WTC11 (cell line): ENCODE results near the gene LANCL2. TPM values are rescaled to one million over a fixed set of nuclear protein-coding genes. Genes with fewer than 3 reads are reported as not detected.
A peak's percentile ranks its signal among the peaks of the same experiment; 100 is the strongest.

ENCODE experiments used
- ATAC-seq: fragments of 200-7000 bp; cut with Tn5 transposase; 2 replicates; pipeline ENCODE4 v1.10.0; 2021; ENCODE audit warnings: mild to moderate bottlenecking, moderate library complexity
- CTCF ChIA-PET: fragments of 300-600 bp; sonication (Branson Sonifier 250); formaldehyde crosslinking; loops from one replicate; lab custom pipeline; 2021; ENCODE audit warnings: antibody characterized with exemption; lab: Charles Lee
- POLR2A ChIA-PET: fragments of 350-600 bp; sonication (Branson Sonifier 250); formaldehyde crosslinking; loops from one replicate; lab custom pipeline; 2021; ENCODE audit warnings: antibody characterized with exemption; lab: Charles Lee
- DNase-seq: peaks from one replicate; pipeline ENCODE4 v3.0.0; 2021; ENCODE audit warnings: low spot score
- H3K27ac Mint-ChIP-seq: 2 replicates; pipeline ENCODE4 v1.8.0; 2021; ENCODE audit warnings: mixed read lengths
- H3K27me3 Mint-ChIP-seq: 2 replicates; pipeline ENCODE4 v1.8.0; 2021; ENCODE audit warnings: low read depth, mild to moderate bottlenecking, moderate library complexity, mixed read lengths
- H3K36me3 Mint-ChIP-seq: 2 replicates; pipeline ENCODE4 v1.8.0; 2021; ENCODE audit warnings: mixed read lengths
- H3K4me1 Mint-ChIP-seq: 2 replicates; pipeline ENCODE4 v1.8.0; 2022; ENCODE audit warnings: mixed read lengths
- H3K4me3 Mint-ChIP-seq: 2 replicates; pipeline ENCODE4 v1.8.0; 2021; ENCODE audit warnings: mild to moderate bottlenecking, moderate library complexity, mixed read lengths
- H3K9me3 Mint-ChIP-seq: 2 replicates; pipeline ENCODE4 v1.8.0; 2021; ENCODE audit warnings: mixed read lengths
- ARID4B ChIP-seq: sonication (generic); formaldehyde crosslinking; IDR thresholded peaks from 2 replicates; pipeline ENCODE4 v1.8.0; 2023; ENCODE audit warnings: missing genetic modification reagents, mild to moderate bottlenecking, borderline replicate concordance
- ATF2 ChIP-seq: sonication (generic); formaldehyde crosslinking; IDR thresholded peaks from 2 replicates; pipeline ENCODE4 v1.8.1; 2022; ENCODE audit warnings: low read depth, missing genetic modification reagents, borderline replicate concordance
- HMGA2 ChIP-seq: fragments of 250-450 bp; sonication (Bioruptor Pico); IDR thresholded peaks from 2 replicates; pipeline ENCODE4 v1.4.0; 2021; ENCODE audit warnings: mild to moderate bottlenecking, moderate library complexity
- HMGXB4 ChIP-seq: sonication (generic); formaldehyde crosslinking; IDR thresholded peaks from 2 replicates; pipeline ENCODE4 v1.8.1; 2023; ENCODE audit warnings: mild to moderate bottlenecking, moderate library complexity, missing genetic modification reagents
- JUN ChIP-seq: sonication (generic); formaldehyde crosslinking; IDR thresholded peaks from 2 replicates; pipeline ENCODE4 v1.8.0; 2023; ENCODE audit warnings: mild to moderate bottlenecking, missing genetic modification reagents
- NR2C2 ChIP-seq: sonication (generic); formaldehyde crosslinking; IDR thresholded peaks from 2 replicates; pipeline ENCODE4 v1.8.0; 2022; ENCODE audit warnings: mild to moderate bottlenecking, missing genetic modification reagents
- PRDM15 ChIP-seq: sonication (generic); formaldehyde crosslinking; IDR thresholded peaks from 2 replicates; pipeline ENCODE4 v1.8.0; 2022; ENCODE audit warnings: missing genetic modification reagents
- SMAD3 ChIP-seq: sonication (generic); formaldehyde crosslinking; IDR thresholded peaks from 2 replicates; pipeline ENCODE4 v1.8.0; 2022; ENCODE audit warnings: missing genetic modification reagents, mild to moderate bottlenecking, borderline replicate concordance
- SP1 ChIP-seq: sonication (generic); formaldehyde crosslinking; conservative IDR thresholded peaks from 2 replicates; pipeline ENCODE4 v1.8.1; 2022; ENCODE audit warnings: missing genetic modification reagents
- TEAD4 ChIP-seq: sonication (generic); formaldehyde crosslinking; IDR thresholded peaks from 2 replicates; pipeline ENCODE4 v1.8.0; 2022; ENCODE audit warnings: mild to moderate bottlenecking, missing genetic modification reagents
- TP53 ChIP-seq: sonication (generic); formaldehyde crosslinking; IDR thresholded peaks from 2 replicates; pipeline ENCODE4 v1.8.1; 2023; ENCODE audit warnings: mild to moderate bottlenecking, missing genetic modification reagents
- USF2 ChIP-seq: sonication (generic); formaldehyde crosslinking; IDR thresholded peaks from 2 replicates; pipeline ENCODE4 v1.8.1; 2023; ENCODE audit warnings: mild to moderate bottlenecking, missing genetic modification reagents, moderate library complexity
- ZNF416 ChIP-seq: fragments of 250-450 bp; sonication (Bioruptor Pico); IDR thresholded peaks from 2 replicates; pipeline ENCODE4 v1.9.0; 2021; ENCODE audit warnings: mild to moderate bottlenecking, inconsistent platforms
- ZNF671 ChIP-seq: fragments of 250-450 bp; sonication (Bioruptor Pico); IDR thresholded peaks from 2 replicates; pipeline ENCODE4 v1.8.0; 2021; ENCODE audit warnings: mild to moderate bottlenecking
- total RNA-seq: library from RNA; stranded (reverse); gene quantifications from 3 replicates; pipeline ENCODE4 v1.2.3, GENCODE V29; 2021
- TF ChIP-seq, protein P1 (sequence below): sonication (generic); formaldehyde crosslinking; IDR thresholded peaks from 2 replicates; pipeline ENCODE4 v1.8.1; 2023; ENCODE audit warnings: mild to moderate bottlenecking, missing genetic modification reagents
- TF ChIP-seq, protein P2 (sequence below): fragments of 250-450 bp; sonication (Bioruptor Pico); IDR thresholded peaks from 2 replicates; pipeline ENCODE4 v1.8.0; 2021; ENCODE audit warnings: mild to moderate bottlenecking
- TF ChIP-seq, protein P3 (sequence below): sonication (generic); formaldehyde crosslinking; IDR thresholded peaks from 2 replicates; pipeline ENCODE4 v1.8.0; 2022; ENCODE audit warnings: mild to moderate bottlenecking, missing genetic modification reagents

LANCL2 gene
- total RNA-seq, 1 experiment from 2014 or later = 13.2 TPM

GRCh38 chr7:55426676-55427075 is 61.5 kb downstream of the LANCL2 start (continued):
- TF ChIP-seq, protein P1, sequence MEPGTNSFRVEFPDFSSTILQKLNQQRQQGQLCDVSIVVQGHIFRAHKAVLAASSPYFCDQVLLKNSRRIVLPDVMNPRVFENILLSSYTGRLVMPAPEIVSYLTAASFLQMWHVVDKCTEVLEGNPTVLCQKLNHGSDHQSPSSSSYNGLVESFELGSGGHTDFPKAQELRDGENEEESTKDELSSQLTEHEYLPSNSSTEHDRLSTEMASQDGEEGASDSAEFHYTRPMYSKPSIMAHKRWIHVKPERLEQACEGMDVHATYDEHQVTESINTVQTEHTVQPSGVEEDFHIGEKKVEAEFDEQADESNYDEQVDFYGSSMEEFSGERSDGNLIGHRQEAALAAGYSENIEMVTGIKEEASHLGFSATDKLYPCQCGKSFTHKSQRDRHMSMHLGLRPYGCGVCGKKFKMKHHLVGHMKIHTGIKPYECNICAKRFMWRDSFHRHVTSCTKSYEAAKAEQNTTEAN (CRISPR knock-in tag) = no peak
- TF ChIP-seq SMAD3 (CRISPR knock-in tag) (no peak), USF2 (CRISPR knock-in tag) (no peak)

GRCh38 chr7:55427342-55427741 is 62.2 kb downstream of the LANCL2 start:
- Mint-ChIP-seq H3K36me3 (peaks cover 10% of the 10 kb centered on the region), H3K9me3 (no peaks in the 10 kb centered on the region), H3K27me3 (no peaks in the 10 kb centered on the region), H3K4me1 (peaks cover 29% of the 10 kb centered on the region), H3K4me3 (no peak overlapping the region), H3K27ac (0 out of 2 replicates have a peak overlapping the region, but pooled peaks have one; percentile 11)
- TF ChIP-seq HMGA2 (CRISPR knock-in tag) = no peak
- TF ChIP-seq, protein P2, sequence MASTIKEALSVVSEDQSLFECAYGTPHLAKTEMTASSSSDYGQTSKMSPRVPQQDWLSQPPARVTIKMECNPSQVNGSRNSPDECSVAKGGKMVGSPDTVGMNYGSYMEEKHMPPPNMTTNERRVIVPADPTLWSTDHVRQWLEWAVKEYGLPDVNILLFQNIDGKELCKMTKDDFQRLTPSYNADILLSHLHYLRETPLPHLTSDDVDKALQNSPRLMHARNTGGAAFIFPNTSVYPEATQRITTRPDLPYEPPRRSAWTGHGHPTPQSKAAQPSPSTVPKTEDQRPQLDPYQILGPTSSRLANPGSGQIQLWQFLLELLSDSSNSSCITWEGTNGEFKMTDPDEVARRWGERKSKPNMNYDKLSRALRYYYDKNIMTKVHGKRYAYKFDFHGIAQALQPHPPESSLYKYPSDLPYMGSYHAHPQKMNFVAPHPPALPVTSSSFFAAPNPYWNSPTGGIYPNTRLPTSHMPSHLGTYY = no peak
- TF ChIP-seq NR2C2 (CRISPR knock-in tag) = no peak
- TF ChIP-seq TEAD4 (CRISPR knock-in tag) = no peak
- DNase-seq = no peak
- ChIA-PET CTCF (interaction anchor here (0.8 to 3.2 kb wide), 3 partner anchors 12 to 147 kb away, joined by 3 to 14 read pairs (median 4); no protein-coding TSS in a partner anchor), POLR2A (interaction anchor here (0.9 kb wide), 1 partner anchor 62 kb away, joined by 3 read pairs; no protein-coding TSS in a partner anchor)
- ATAC-seq = no peak

- POLR2A ChIA-PET = interaction anchor here (0.6 to 0.9 kb wide), 2 partner anchors 52 to 62 kb away, joined by 3 to 4 read pairs; no protein-coding TSS in a partner anchor
- ATAC-seq = no peak
- no peak for TF ChIP-seq SP1 (CRISPR knock-in tag)
- TF ChIP-seq, protein P3, sequence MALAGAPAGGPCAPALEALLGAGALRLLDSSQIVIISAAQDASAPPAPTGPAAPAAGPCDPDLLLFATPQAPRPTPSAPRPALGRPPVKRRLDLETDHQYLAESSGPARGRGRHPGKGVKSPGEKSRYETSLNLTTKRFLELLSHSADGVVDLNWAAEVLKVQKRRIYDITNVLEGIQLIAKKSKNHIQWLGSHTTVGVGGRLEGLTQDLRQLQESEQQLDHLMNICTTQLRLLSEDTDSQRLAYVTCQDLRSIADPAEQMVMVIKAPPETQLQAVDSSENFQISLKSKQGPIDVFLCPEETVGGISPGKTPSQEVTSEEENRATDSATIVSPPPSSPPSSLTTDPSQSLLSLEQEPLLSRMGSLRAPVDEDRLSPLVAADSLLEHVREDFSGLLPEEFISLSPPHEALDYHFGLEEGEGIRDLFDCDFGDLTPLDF = no peak
- no peak for TF ChIP-seq ARID4B (CRISPR knock-in tag)
- no peak for TF ChIP-seq ZNF671 (CRISPR knock-in tag)
- TF ChIP-seq TP53 (CRISPR knock-in tag) = no peak
- no peak for TF ChIP-seq PRDM15 (CRISPR knock-in tag)
- no peak for TF ChIP-seq ZNF416 (CRISPR knock-in tag)
- TF ChIP-seq ATF2 (CRISPR knock-in tag) = no peak
- no peak for TF ChIP-seq HMGXB4
- TF ChIP-seq JUN (CRISPR knock-in tag) = no peak
These were observed 62.7 kb downstream of the LANCL2 start for GRCh38 chr7:55427800-55428199.

More at GRCh38 chr7:55427800-55428199, 62.7 kb downstream of the LANCL2 start:
- no peak for DNase-seq
- no peaks in the 10 kb centered on the region for H3K27me3 Mint-ChIP-seq
- CTCF ChIA-PET = interaction anchor here (0.5 to 3.2 kb wide), 4 partner anchors 13 to 151 kb away, joined by 3 to 14 read pairs (median 4); no protein-coding TSS in a partner anchor
- 0 out of 2 replicates have a peak overlapping the region, but pooled peaks have one; percentile 11 for H3K27ac Mint-ChIP-seq
- no peaks in the 10 kb centered on the region for H3K9me3 Mint-ChIP-seq
- peaks cover 29% of the 10 kb centered on the region for H3K4me1 Mint-ChIP-seq
- no peak overlapping the region for H3K4me3 Mint-ChIP-seq
- peaks cover 10% of the 10 kb centered on the region for H3K36me3 Mint-ChIP-seq
